ENCODE measurements around the gene INF2.

INF2 gene

DNA sequence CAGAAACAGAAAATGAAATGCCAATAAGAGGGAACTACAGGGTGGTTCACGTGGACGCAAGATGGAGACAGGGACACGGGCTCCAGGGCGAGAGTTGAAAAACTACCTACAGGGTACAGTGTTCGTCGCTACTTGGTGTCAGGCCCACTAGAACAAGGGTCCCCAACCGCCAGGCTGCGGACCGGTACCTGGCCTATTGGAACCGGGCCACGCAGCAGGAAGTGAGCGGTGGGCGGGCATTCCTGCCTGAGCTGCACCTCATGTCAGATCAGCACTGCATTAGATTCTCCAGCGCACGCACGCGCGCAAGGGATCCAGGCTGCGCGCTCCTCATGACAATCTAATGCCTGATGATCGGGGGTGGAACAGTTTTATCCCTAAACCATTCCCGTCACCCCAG, 14.8 kb downstream of the INF2 start:
- H3K27me3 Mint-ChIP-seq, result no peaks in the 10 kb centered on the region
- ATAC-seq (ENCODE audit: low read depth), result no peak

DNA sequence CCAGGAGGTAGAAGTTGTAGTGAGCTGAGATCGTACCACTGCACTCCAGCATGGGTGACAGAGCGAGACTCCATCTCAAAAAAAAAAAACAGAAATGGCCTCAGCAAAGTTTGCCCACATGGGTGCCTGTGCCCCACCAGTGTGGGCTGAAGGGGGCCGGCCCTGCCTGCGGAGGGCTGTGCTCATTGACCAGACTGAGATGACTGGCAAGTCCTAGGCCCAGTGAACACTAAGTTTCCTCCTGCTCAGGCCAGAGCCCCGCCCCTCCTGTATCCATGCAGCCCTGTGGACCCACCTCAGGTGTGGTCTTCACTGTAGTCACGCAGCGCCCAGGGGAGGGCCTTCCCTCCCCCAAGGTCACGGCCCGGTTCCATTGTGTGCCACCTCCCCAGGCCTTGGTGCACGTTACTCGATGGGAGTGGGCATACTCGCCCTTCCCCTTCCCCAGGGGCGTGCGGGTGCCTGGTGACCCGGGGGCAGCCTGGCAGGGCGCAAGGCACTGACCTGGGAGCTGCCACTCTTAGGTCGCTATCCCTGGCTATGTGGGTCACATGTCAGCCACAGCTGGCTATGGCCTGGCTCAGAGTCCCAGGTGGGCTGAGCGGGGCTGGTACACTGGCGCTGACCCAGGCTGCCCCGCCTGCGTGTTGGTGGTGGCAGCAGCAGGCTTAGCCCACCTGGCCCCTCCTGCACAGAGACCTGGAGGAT, 16.1 kb downstream of the INF2 start:
- Mint-ChIP-seq H3K27ac (no peak overlapping the region), H3K9me3 (no peaks in the 10 kb centered on the region), H3K4me1 (peaks cover 6% of the 10 kb centered on the region), H3K4me3 (no peak overlapping the region), H3K36me3 (peaks cover 14% of the 10 kb centered on the region), H3K27me3 (no peaks in the 10 kb centered on the region)
- ATAC-seq (ENCODE audit: low read depth) (no peak), DNase-seq (ENCODE audit: low spot score in 2 of 2) (no peak)

More for the DNA sequence above, 14.8 kb downstream of the INF2 start:
- H3K27ac Mint-ChIP-seq, result no peak overlapping the region
- no peak for DNase-seq (ENCODE audit: low spot score in 2 of 2)
- no peak overlapping the region for H3K4me3 Mint-ChIP-seq
- peaks cover 6% of the 10 kb centered on the region for H3K4me1 Mint-ChIP-seq
- peaks cover 12% of the 10 kb centered on the region for H3K36me3 Mint-ChIP-seq
- no peaks in the 10 kb centered on the region for H3K9me3 Mint-ChIP-seq

DNA sequence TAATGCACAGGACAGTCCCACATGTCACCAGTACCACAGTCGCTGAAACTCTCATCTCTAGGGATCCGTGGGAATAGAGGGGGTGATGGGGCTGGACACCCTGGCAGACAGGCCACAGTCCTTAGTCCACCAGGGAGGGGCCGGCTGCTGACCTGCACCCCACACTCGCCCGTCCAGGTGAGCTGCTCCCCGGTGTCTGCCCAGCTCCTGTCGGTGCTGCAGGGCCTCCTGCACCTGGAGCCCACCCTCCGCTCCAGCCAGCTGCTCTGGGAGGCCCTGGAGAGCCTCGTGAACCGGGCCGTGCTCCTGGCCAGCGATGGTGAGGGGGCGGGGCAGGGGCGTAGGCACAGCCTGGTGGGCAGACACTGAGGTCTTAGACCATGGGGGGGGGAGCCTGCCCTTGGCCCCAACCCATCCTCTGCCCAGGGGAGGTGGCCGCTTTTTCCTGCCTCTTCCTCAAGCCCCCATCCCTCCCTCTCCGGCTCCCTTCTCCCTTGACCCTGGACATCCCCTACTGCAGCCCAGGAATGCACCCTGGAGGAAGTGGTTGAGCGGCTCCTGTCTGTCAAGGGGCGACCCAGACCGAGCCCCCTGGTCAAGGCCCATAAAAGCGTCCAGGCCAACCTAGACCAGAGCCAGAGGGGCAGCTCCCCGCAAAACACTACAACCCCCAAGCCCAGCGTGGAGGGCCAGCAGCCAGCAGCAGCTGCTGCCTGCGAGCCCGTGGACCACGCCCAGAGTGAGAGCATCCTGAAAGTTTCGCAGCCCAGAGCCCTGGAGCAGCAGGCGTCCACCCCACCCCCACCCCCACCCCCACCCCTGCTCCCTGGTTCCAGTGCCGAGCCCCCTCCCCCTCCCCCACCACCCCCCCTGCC, 17.6 kb downstream of the INF2 start:
- ATAC-seq (ENCODE audit: low read depth) (no peak), DNase-seq (ENCODE audit: low spot score in 2 of 2) (no peak)
- Mint-ChIP-seq H3K4me3 (no peak overlapping the region), H3K36me3 (peaks cover 14% of the 10 kb centered on the region), H3K4me1 (peaks cover 6% of the 10 kb centered on the region), H3K27ac (no peak overlapping the region), H3K27me3 (no peaks in the 10 kb centered on the region), H3K9me3 (no peaks in the 10 kb centered on the region)

DNA sequence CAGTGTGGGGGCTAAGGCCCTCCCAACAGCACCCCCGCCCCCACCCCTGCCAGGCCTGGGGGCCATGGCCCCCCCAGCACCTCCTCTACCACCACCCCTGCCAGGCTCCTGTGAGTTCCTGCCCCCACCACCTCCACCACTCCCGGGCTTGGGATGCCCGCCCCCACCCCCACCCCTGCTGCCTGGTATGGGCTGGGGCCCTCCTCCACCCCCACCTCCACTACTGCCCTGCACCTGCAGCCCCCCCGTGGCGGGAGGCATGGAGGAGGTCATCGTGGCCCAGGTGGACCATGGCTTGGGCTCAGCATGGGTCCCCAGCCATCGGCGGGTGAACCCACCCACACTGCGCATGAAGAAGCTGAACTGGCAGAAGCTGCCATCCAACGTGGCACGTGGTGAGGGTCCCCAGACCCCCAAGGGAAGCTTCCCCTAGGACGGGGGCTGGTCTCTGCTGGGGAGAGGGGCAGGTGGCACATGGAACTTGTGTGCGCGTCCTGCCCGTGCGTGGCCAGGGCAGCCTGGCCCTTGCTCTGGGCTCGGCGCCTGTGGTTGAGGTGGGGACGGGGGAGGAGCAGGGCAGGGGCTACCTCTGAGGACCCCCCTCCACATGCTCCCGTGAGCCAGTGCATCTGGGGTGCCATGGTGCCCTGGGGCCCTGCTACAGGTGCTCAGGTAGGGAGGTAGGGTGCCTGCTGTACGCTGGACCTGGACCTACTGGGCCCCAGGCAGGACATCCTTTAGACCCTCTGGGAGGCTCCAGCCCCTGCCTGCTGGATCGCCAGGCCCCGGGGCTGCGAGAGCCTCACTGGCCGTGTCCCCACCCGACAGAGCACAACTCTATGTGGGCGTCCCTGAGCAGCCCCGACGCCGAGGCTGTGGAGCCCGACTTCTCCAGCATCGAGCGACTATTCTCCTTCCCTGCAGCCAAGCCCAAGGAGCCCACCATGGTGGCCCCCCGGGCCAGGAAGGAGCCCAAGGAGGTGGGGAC, 18.5 kb downstream of the INF2 start:
- Mint-ChIP-seq H3K27ac (peak overlapping the region; percentile 72), H3K9me3 (no peaks in the 10 kb centered on the region), H3K4me3 (no peak overlapping the region), H3K27me3 (no peaks in the 10 kb centered on the region), H3K4me1 (peaks cover 6% of the 10 kb centered on the region), H3K36me3 (peaks cover 14% of the 10 kb centered on the region)
- DNase-seq (ENCODE audit: low spot score in 2 of 2), result no peak
- ATAC-seq (ENCODE audit: low read depth), result no peak

DNA sequence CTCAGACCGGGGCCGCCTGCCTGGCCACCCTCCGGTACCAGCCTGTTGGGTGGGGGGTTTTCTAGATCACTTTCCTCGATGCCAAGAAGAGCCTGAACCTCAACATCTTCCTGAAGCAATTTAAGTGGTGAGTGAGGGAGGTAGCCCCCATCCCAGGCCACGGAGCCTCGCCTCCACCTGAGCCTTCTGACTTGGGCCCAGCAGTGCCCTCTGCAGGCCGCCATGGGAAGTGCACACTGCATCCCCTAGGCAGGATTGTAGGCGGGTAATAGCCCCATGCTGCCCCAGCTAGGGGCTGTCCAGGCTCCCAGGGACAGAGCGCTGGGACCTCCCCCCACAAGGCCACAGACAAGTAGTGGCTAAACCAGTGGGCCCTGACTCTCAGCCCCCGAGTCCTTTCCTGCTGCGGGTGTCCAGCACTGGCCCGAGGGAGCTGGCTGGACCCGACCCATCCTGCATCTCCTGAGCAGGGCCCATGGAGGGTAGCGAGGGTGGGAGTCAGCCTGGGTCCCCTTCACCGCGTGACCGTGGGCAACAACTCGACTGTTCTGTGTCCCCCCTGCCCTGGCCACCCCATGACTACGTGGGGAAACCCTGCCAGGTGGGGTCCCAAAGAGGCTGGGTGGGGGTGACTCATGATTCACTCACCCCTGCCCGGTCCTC, 19.3 kb downstream of the INF2 start:
- Mint-ChIP-seq H3K36me3 (peaks cover 10% of the 10 kb centered on the region), H3K27ac (peak overlapping the region; percentile 72), H3K4me1 (peaks cover 6% of the 10 kb centered on the region), H3K4me3 (no peak overlapping the region), H3K9me3 (no peaks in the 10 kb centered on the region), H3K27me3 (no peaks in the 10 kb centered on the region)
- DNase-seq (ENCODE audit: low spot score in 2 of 2), result peak; percentile 79 to 85
- ATAC-seq (ENCODE audit: low read depth), result peak; percentile 89

DNA sequence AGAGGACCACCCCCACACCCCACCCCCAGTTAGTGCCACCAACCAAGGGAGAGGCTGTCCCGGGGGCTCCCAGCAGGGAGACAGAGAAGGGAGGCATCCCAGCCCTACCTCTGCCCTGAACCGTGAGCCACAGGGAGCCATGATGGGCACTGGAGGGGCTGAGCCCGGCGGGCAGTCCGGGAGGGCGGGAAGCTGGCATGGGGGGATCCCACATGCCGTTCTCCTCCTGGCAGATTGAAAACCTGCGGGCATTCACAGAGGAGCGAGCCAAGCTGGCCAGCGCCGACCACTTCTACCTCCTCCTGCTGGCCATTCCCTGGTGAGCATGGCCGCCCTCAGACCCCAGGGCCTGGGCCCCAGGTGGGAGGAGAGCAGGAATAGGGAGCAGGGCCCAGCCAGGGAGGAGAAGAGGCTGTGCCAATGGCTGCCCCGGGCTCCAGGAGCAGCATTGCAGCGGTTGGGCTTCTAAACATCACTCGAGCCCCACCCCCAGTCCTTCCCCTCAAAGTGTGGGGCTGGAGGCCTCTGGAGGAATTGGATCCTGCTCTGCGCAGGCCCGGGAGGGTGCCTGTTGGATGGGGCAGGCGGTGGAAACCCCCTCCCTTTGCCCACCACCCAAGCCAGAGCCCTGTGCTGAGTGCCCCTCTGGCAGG, 20.1 kb downstream of the INF2 start:
- H3K9me3 Mint-ChIP-seq, result no peaks in the 10 kb centered on the region
- no peak for ATAC-seq (ENCODE audit: low read depth)

DNA sequence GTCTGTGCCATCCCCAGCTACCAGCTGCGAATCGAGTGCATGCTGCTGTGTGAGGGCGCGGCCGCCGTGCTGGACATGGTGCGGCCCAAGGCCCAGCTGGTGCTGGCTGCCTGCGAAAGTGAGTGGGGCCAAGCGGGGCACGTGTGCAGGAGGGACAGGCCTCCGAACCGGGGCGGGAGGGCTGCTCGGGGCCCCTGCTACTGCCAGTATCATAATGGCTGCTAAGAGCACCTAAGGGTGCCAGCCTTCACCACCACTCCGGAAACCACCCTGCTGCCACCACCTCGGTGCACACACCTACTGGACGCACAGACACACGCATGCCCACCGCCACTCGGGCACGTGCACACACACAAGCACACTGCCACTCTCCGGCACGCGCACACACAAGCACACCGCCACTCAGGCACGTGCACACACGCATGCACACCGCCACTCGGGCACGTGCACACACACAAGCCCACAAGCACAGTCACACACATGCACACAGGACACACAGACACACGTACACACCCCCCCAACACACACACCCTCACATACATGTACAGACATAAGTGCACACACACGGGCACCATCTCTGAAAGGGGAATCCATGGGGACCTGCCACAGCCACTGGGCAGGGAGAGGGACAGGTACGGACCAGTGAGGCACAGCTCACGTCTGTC, 20.8 kb downstream of the INF2 start:
- Mint-ChIP-seq H3K27ac (no peak overlapping the region), H3K36me3 (peaks cover 5% of the 10 kb centered on the region), H3K4me1 (peaks cover 6% of the 10 kb centered on the region), H3K27me3 (no peaks in the 10 kb centered on the region), H3K9me3 (no peaks in the 10 kb centered on the region), H3K4me3 (no peak overlapping the region)
- DNase-seq (ENCODE audit: low spot score in 2 of 2) (no peak), ATAC-seq (ENCODE audit: low read depth) (no peak)

More for the DNA sequence above, 20.1 kb downstream of the INF2 start:
- Mint-ChIP-seq H3K36me3 (peaks cover 5% of the 10 kb centered on the region), H3K27me3 (no peaks in the 10 kb centered on the region), H3K4me1 (peaks cover 6% of the 10 kb centered on the region), H3K27ac (no peak overlapping the region), H3K4me3 (no peak overlapping the region)
- no peak for DNase-seq (ENCODE audit: low spot score in 2 of 2)

DNA sequence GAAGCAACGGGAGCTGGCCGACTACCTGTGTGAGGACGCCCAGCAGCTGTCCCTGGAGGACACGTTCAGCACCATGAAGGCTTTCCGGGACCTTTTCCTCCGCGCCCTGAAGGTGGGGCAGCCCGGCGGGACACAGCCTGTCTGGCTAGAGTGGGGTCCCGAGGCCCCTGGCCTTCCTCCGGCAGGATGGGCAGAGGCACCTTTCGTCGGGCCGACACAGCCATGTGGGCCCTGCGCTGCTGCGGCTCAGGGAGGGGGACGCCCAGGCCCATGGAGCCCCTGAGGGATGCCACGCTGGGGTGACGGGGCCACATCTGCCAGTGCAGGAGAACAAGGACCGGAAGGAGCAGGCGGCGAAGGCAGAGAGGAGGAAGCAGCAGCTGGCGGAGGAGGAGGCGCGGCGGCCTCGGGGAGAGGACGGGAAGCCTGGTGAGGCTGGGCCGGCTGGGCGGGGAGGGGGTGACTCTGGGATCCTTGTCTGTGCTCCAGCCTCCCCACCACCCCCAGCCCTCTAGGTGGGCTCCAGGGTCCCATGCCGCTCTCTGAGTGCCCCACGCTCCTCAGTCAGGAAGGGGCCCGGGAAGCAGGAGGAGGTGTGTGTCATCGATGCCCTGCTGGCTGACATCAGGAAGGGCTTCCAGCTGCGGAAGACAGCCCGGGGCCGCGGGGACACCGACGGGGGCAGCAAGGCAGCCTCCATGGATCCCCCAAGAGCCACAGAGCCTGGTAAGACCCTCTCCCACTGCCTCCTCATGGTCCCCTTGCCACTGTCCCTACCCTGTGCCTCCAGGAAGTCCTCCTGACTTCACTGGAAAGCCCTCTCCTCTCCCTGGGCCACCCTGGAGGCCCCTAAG, 23.7 kb downstream of the INF2 start:
- Mint-ChIP-seq H3K4me3 (no peak overlapping the region), H3K27ac (no peak overlapping the region), H3K9me3 (no peaks in the 10 kb centered on the region), H3K27me3 (no peaks in the 10 kb centered on the region), H3K36me3 (peaks cover 7% of the 10 kb centered on the region), H3K4me1 (peaks cover 6% of the 10 kb centered on the region)
- DNase-seq (ENCODE audit: low spot score in 2 of 2) (no peak), ATAC-seq (ENCODE audit: low read depth) (no peak)

DNA sequence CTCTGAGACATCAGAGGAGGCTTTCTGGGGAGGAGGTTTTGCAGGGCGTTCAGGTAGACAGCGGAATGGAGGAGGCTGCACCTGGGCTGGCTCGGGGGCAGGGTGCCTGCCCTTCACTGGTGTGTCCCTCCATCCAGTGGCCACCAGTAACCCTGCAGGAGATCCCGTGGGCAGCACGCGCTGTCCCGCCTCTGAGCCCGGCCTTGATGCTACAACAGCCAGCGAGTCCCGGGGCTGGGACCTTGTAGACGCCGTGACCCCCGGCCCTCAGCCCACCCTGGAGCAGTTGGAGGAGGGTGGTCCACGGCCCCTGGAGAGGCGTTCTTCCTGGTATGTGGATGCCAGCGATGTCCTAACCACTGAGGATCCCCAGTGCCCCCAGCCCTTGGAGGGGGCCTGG, 24.6 kb downstream of the INF2 start:
- Mint-ChIP-seq H3K27me3 (no peaks in the 10 kb centered on the region), H3K4me3 (no peak overlapping the region), H3K9me3 (no peaks in the 10 kb centered on the region), H3K4me1 (peaks cover 3% of the 10 kb centered on the region), H3K27ac (no peak overlapping the region), H3K36me3 (peaks cover 6% of the 10 kb centered on the region)
- no peak for DNase-seq (ENCODE audit: low spot score in 2 of 2)
- ATAC-seq (ENCODE audit: low read depth), result no peak

DNA sequence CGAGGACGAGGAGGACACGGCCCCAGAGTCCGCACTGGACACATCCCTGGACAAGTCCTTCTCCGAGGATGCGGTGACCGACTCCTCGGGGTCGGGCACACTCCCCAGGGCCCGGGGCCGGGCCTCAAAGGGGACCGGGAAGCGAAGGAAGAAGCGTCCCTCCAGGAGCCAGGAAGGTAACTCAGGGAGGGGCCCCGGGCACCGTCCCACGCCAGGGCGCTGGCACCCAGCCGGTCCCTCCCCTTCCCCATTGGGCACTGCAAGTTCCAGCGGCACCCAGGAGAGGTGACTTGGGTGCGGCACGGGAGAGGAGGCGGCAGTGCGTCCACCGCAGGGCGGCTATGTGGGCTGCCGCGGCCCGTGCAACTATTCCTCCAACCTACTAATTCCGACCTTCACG, 25.3 kb downstream of the INF2 start:
- no peaks in the 10 kb centered on the region for H3K27me3 Mint-ChIP-seq
- no peaks in the 10 kb centered on the region for H3K9me3 Mint-ChIP-seq
- no peak overlapping the region for H3K4me3 Mint-ChIP-seq
- H3K36me3 Mint-ChIP-seq, result peaks cover 6% of the 10 kb centered on the region
- no peak for ATAC-seq (ENCODE audit: low read depth)
- no peak overlapping the region for H3K27ac Mint-ChIP-seq
- no peak for DNase-seq (ENCODE audit: low spot score in 2 of 2)
- H3K4me1 Mint-ChIP-seq, result peaks cover 3% of the 10 kb centered on the region

DNA sequence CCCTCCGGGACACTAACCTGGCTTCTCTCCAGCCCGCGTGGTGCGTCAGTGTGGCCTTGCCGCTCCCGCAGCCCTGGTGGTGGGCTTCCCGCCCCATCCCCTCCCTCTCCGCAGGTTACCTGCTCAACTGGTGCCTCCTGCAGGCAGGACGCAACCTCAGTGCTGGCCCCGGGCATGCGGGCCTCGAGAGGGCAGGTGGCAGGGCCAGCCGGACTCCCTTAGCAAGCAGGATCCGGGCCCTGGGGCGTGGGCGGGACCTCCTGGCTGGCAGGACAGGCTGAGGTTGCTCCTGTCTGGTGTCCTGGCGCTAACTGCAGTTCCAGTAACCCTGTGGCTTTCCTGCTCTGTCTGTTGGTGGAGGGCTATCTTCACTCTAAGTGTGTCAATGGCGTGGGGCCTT, 26.0 kb downstream of the INF2 start:
- Mint-ChIP-seq H3K27me3 (no peaks in the 10 kb centered on the region), H3K9me3 (no peaks in the 10 kb centered on the region), H3K4me1 (peaks cover 6% of the 10 kb centered on the region), H3K4me3 (no peak overlapping the region), H3K36me3 (peaks cover 6% of the 10 kb centered on the region), H3K27ac (no peak overlapping the region)
- ATAC-seq (ENCODE audit: low read depth), result no peak
- DNase-seq (ENCODE audit: low spot score in 2 of 2), result no peak

DNA sequence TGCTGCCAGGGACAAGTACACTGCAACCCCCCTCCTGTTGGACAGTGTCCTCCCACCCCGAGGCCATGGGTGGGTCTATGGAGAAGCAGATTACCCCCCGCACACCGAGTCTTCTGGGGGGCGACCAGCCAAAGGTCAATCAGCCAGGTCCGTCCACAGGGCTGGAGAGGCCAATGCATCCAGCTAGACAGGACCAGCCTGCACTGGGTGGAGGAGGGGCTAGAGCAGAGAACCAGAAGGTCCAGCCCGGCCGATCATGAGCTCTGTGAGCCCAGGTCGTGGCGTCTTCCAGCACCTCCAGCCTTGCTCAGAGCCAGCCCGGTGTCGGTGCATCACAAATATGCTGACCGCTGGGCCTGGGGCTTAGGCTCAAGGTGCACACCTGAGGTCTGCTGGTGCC, 26.5 kb downstream of the INF2 start:
- Mint-ChIP-seq H3K27ac (no peak overlapping the region), H3K4me1 (peaks cover 6% of the 10 kb centered on the region), H3K36me3 (peaks cover 6% of the 10 kb centered on the region), H3K4me3 (no peak overlapping the region), H3K27me3 (no peaks in the 10 kb centered on the region), H3K9me3 (no peaks in the 10 kb centered on the region)
- no peak for DNase-seq (ENCODE audit: low spot score in 2 of 2)
- no peak for ATAC-seq (ENCODE audit: low read depth)

All from memory B cell (primary cell).